GM23338 (cell line): Measurements from ENCODE around the gene NEDD4. TPM values are rescaled to one million over a fixed set of nuclear protein-coding genes. Genes with fewer than 3 reads are reported as not detected.

ENCODE experiments used
- ATAC-seq: fragments of 200-7000 bp; cut with Tn5 transposase; 3 replicates; pipeline ENCODE4 v1.9.1; 2020
- DNase-seq: peaks from one replicate; pipeline ENCODE4 v3.0.0-alpha.2; 2015; ENCODE audit warnings: low spot score
- H2AFZ ChIP-seq: fragments of 200-600 bp; sonication (generic); 2 replicates; pipeline ENCODE4 v1.8.0; 2016; ENCODE audit warnings: antibody characterized with exemption, mild to moderate bottlenecking, moderate library complexity
- H3F3A ChIP-seq: fragments of 200-600 bp; sonication (generic); replicated peaks from 2 replicates; pipeline ENCODE4 v1.8.0; 2017; ENCODE audit warnings: antibody characterized with exemption, mixed run types, low read depth
- H3K27ac ChIP-seq: fragments of 200-600 bp; sonication (generic); 2 replicates; pipeline ENCODE4 v1.6.1; 2016; ENCODE audit warnings: low read depth
- H3K27me3 ChIP-seq: fragments of 200-600 bp; sonication (generic); 2 replicates; pipeline ENCODE4 v1.8.0; 2016; ENCODE audit warnings: mild to moderate bottlenecking, mixed run types, moderate library complexity; ENCODE audit not compliant: insufficient read depth
- H3K36me3 ChIP-seq: fragments of 200-600 bp; sonication (generic); 2 replicates; pipeline ENCODE4 v1.8.0; 2016; ENCODE audit warnings: mild to moderate bottlenecking; ENCODE audit not compliant: insufficient read depth
- H3K4me1 ChIP-seq: fragments of 200-600 bp; sonication (generic); 2 replicates; pipeline ENCODE4 v1.8.0; 2016; ENCODE audit warnings: mild to moderate bottlenecking, moderate library complexity; ENCODE audit not compliant: insufficient read depth
- H3K4me2 ChIP-seq: fragments of 200-600 bp; sonication (generic); 2 replicates; pipeline ENCODE4 v1.7.1; 2017; ENCODE audit warnings: mixed run types
- H3K4me3 ChIP-seq: fragments of 200-600 bp; sonication (generic); 2 replicates; pipeline ENCODE4 v1.6.1; 2016; ENCODE audit warnings: mixed run types
- H3K79me2 ChIP-seq: fragments of 200-600 bp; sonication (generic); replicated peaks from 2 replicates; pipeline ENCODE4 v1.8.0; 2017; ENCODE audit warnings: mild to moderate bottlenecking; ENCODE audit not compliant: insufficient read depth
- H3K9me2 ChIP-seq: fragments of 200-600 bp; sonication (generic); 2 replicates; pipeline ENCODE4 v1.8.0; 2017; ENCODE audit not compliant: insufficient read depth
- H4K20me1 ChIP-seq: fragments of 200-600 bp; sonication (generic); replicated peaks from 2 replicates; pipeline ENCODE4 v1.8.0; 2017; ENCODE audit warnings: mild to moderate bottlenecking; ENCODE audit not compliant: insufficient read depth
- H3K27ac Mint-ChIP-seq: 2 replicates; pipeline ENCODE4 v1.8.0; 2020; ENCODE audit warnings: inconsistent platforms, mild to moderate bottlenecking, moderate library complexity, mixed read lengths
- H3K27me3 Mint-ChIP-seq: 3 replicates; pipeline ENCODE4 v1.8.0; 2022; ENCODE audit warnings: low read depth, mild to moderate bottlenecking, moderate library complexity, mixed read lengths, inconsistent platforms; ENCODE audit not compliant: insufficient read depth, poor library complexity
- H3K36me3 Mint-ChIP-seq: 3 replicates; pipeline ENCODE4 v1.8.0; 2021; ENCODE audit warnings: low read depth, mild to moderate bottlenecking, inconsistent platforms, moderate library complexity, mixed read lengths
- H3K4me1 Mint-ChIP-seq: 3 replicates; pipeline ENCODE4 v1.8.0; 2020; ENCODE audit warnings: mild to moderate bottlenecking, inconsistent platforms, mixed read lengths
- H3K4me3 Mint-ChIP-seq: 3 replicates; pipeline ENCODE4 v1.8.0; 2021; ENCODE audit warnings: moderate library complexity, mild to moderate bottlenecking, inconsistent platforms, mixed read lengths
- H3K9me3 Mint-ChIP-seq: 3 replicates; pipeline ENCODE4 v1.8.0; 2020; ENCODE audit warnings: moderate library complexity, mild to moderate bottlenecking, inconsistent platforms, mixed read lengths
- CREB1 ChIP-seq: fragments of 250-450 bp; sonication (Bioruptor Pico); IDR thresholded peaks from 2 replicates; pipeline ENCODE4 v1.5.0; 2020; ENCODE audit warnings: low read depth, mild to moderate bottlenecking, moderate library complexity
- ETS1 ChIP-seq: IDR thresholded peaks from 2 replicates; pipeline ENCODE4 v1.6.1; 2016; ENCODE audit warnings: antibody characterized with exemption
- EZH2 ChIP-seq: fragments of 200-600 bp; sonication (generic); IDR thresholded peaks from one replicate; pipeline ENCODE4 v1.8.0; 2017; ENCODE audit warnings: antibody characterized with exemption, mild to moderate bottlenecking, low read depth; ENCODE audit not compliant: unreplicated experiment
- EZH2phosphoT487 ChIP-seq: fragments of 200-600 bp; sonication (generic); IDR thresholded peaks from one replicate; pipeline ENCODE4 v1.8.1; 2018; ENCODE audit warnings: antibody characterized with exemption; ENCODE audit not compliant: unreplicated experiment
- NANOG ChIP-seq: IDR thresholded peaks from 2 replicates; pipeline ENCODE4 v1.6.1; 2016; ENCODE audit warnings: antibody characterized with exemption, borderline replicate concordance
- POLR2AphosphoS5 ChIP-seq: IDR thresholded peaks from 2 replicates; pipeline ENCODE4 v1.6.1; 2016; ENCODE audit warnings: antibody characterized with exemption, low read depth
- REST ChIP-seq: IDR thresholded peaks from one replicate; pipeline ENCODE4 v1.6.1; 2018; ENCODE audit warnings: antibody characterized with exemption; ENCODE audit not compliant: unreplicated experiment
- ZNF462 ChIP-seq: fragments of 250-450 bp; sonication (Bioruptor Pico); IDR thresholded peaks from 2 replicates; pipeline ENCODE4 v1.5.0; 2020; ENCODE audit warnings: mild to moderate bottlenecking, moderate library complexity
- polyA plus RNA-seq: library from polyadenylated mRNA; unstranded; fragments of >200 nt; fragmentation: Nextera tagmentation; extraction: Ambion mirVana; gene quantifications from 2 replicates; pipeline ENCODE4 v1.2.1, GENCODE V29; 2016
- total RNA-seq: library from RNA; depleted of rRNA; stranded (reverse); fragments of >200 nt; shearing (Covaris generic); gene quantifications from 2 replicates; pipeline ENCODE4 v1.2.3, GENCODE V29; 2014

The NEDD4 gene
- total and polyA plus RNA-seq, 2 experiments from 2014 or later, result 2.1 to 7.2 TPM

- TF ChIP-seq EZH2, result no peak
- TF ChIP-seq REST, result no peak
Measured at GRCh38 chr15:55894399-55894965, 98.9 kb downstream of the NEDD4 start (continued).

- no peaks in the 10 kb centered on the region for H3K36me3 ChIP-seq
- H3K27ac ChIP-seq, result no peak overlapping the region
- H3K9me2 ChIP-seq, result no peaks in the 10 kb centered on the region
- Mint-ChIP-seq H3K4me3 (no peak overlapping the region), H3K4me1 (peaks cover 14% of the 10 kb centered on the region), H3K27ac (no peak overlapping the region), H3K27me3 (no peaks in the 10 kb centered on the region), H3K9me3 (no peaks in the 10 kb centered on the region), H3K36me3 (no peaks in the 10 kb centered on the region)
- H4K20me1 ChIP-seq, result no peaks in the 10 kb centered on the region
- ATAC-seq (no peak), DNase-seq (no peak)
- no peak overlapping the region for H2AFZ ChIP-seq
- no peaks in the 10 kb centered on the region for H3K79me2 ChIP-seq
- H3K4me1 ChIP-seq, result no peaks in the 10 kb centered on the region; the same call in 1 of the 2 replicates
- no peak overlapping the region for H3K4me2 ChIP-seq
- no peak overlapping the region for H3K4me3 ChIP-seq
- H3F3A ChIP-seq, result no peaks in the 10 kb centered on the region
- no peaks in the 10 kb centered on the region for H3K27me3 ChIP-seq
- no peak for TF ChIP-seq REST
- no peak for TF ChIP-seq POLR2AphosphoS5
- TF ChIP-seq ZNF462 (CRISPR knock-in tag), result no peak
- no peak for TF ChIP-seq ETS1
- no peak for TF ChIP-seq NANOG
- TF ChIP-seq EZH2phosphoT487, result no peak
- no peak for TF ChIP-seq CREB1 (CRISPR knock-in tag)
Measured at GRCh38 chr15:55893852-55894251, 99.6 kb downstream of the NEDD4 start.
